Measurements from ENCODE around the gene PBRM1. TPM values are rescaled to one million over a fixed set of nuclear protein-coding genes. Genes with fewer than 3 reads are reported as not detected.

Gene PBRM1
- total RNA-seq, 1 experiment from 2014 or later = 40.0 TPM

- no TSS peak for BruUV-seq (replicated peaks)
- ATAC-seq (no peak), DNase-seq (ENCODE audit: low read depth, low spot score) (no peak)
- POLR2A ChIA-PET = no interaction called here
- Histone ChIP-seq H2AFZ (ENCODE audit: low read depth, low read length, poor library complexity, severe bottlenecking) (no peak overlapping the region), H3K9me2 (ENCODE audit: insufficient read depth) (no peaks in the 10 kb centered on the region), H3K27me3 (ENCODE audit: insufficient read depth, low read length) (no peaks in the 10 kb centered on the region), H4K20me1 (ENCODE audit: insufficient read depth) (no peaks in the 10 kb centered on the region), H3K36me3 (ENCODE audit: control insufficient read depth in 1 of 2, insufficient read depth in 2 of 2, low read length in 2 of 2) (peaks cover 2 to 9% of the 10 kb centered on the region in 2 experiments; a peak in 2 of 4 replicates), H3K4me2 (ENCODE audit: low read length) (no peak overlapping the region), H3K27ac (ENCODE audit: low read depth, low read length) (no peak overlapping the region), H3K79me2 (ENCODE audit: insufficient read depth, low read length) (no peaks in the 10 kb centered on the region), H3K4me1 (ENCODE audit: control insufficient read depth in 1 of 2, insufficient read depth in 2 of 2, low read length in 2 of 2) (peaks cover 0 to 5% of the 10 kb centered on the region in 2 experiments; a peak in 1 of 4 replicates), H3K4me3 (replicated peaks in 1 of 2; ENCODE audit: low read depth in 1 of 2, low read length in 2 of 2) (no peak overlapping the region), H3K9ac (ENCODE audit: low read length) (no peak overlapping the region), H3K9me3 (ENCODE audit: control insufficient read depth in 1 of 2, insufficient read depth in 1 of 2, low read depth in 1 of 2, low read length in 2 of 2) (no peaks in the 10 kb centered on the region; a peak in 1 of 4 replicates)
- RAD21 ChIA-PET (ENCODE audit: low non-redundant PET in 1 of 2, low total read pairs in 2 of 2, uncharacterized antibody in 2 of 2, unreplicated experiment in 2 of 2) = no interaction called here
- intact Hi-C loops (cut with micrococcal nuclease) = no loop called here
- CTCF ChIA-PET = no interaction called here
- no peak for TF ChIP-seq ATF3 (IDR thresholded peaks at IDR 0.05)
- TF ChIP-seq POLR2A (IDR thresholded peaks at IDR 0.05; ENCODE audit: borderline replicate concordance, extremely low read depth, insufficient read depth, insufficient read length) = no peak
- TF ChIP-seq FOSL1 (IDR thresholded peaks at IDR 0.05; ENCODE audit: low read depth) = no peak
- no peak for TF ChIP-seq CTCF (IDR thresholded peaks at IDR 0.05 in 2 of 3, conservative IDR thresholded peaks at IDR 0.05 in 1 of 3; ENCODE audit: borderline replicate concordance in 1 of 3, insufficient read depth in 1 of 3, low read depth in 2 of 3, low read length in 2 of 3)
- no peak for TF ChIP-seq ZNF274 (IDR thresholded peaks at IDR 0.05; ENCODE audit: low read depth, low read length)
- TF ChIP-seq ZFX (IDR thresholded peaks at IDR 0.05) = no peak
- TF ChIP-seq JUND (IDR thresholded peaks at IDR 0.05) = no peak
- TF ChIP-seq CBX3 (IDR thresholded peaks at IDR 0.05; ENCODE audit: low read depth) = no peak
- no peak for TF ChIP-seq TCF7L2 (IDR thresholded peaks at IDR 0.05; ENCODE audit: borderline replicate concordance, extremely low read depth, insufficient read depth, insufficient read length)
- TF ChIP-seq YY1 (IDR thresholded peaks at IDR 0.05; ENCODE audit: extremely low read depth, insufficient replicate concordance, low read depth, low read length) = no peak
- TF ChIP-seq EZH2 (IDR thresholded peaks at IDR 0.05) = no peak
- TF ChIP-seq POLR2AphosphoS5 (IDR thresholded peaks at IDR 0.05; ENCODE audit: low read depth, low read length) = no peak
- TF ChIP-seq RAD21 (IDR thresholded peaks at IDR 0.05; ENCODE audit: low read depth) = no peak
- TF ChIP-seq ELF1 (IDR thresholded peaks at IDR 0.05; ENCODE audit: borderline replicate concordance, low read depth) = no peak
- TF ChIP-seq EZH2phosphoT487 (IDR thresholded peaks at IDR 0.05; ENCODE audit: borderline replicate concordance) = no peak
- TF ChIP-seq SRF (IDR thresholded peaks at IDR 0.05; ENCODE audit: low read depth) = no peak
- no peak for TF ChIP-seq REST (IDR thresholded peaks at IDR 0.05; ENCODE audit: low read depth)
- no peak for TF ChIP-seq SP1 (IDR thresholded peaks at IDR 0.05; ENCODE audit: low read depth)
- TF ChIP-seq CEBPB (IDR thresholded peaks at IDR 0.05; ENCODE audit: low read depth) = no peak
- no peak for TF ChIP-seq SIN3A (IDR thresholded peaks at IDR 0.05; ENCODE audit: low read depth)
These were observed 89.0 kb downstream of the PBRM1 start for GRCh38 chr3:52596658-52597265.

All from HCT116 (cell line).